OCI-LY3 (cell line): ENCODE measurements around the gene PDE4D.

Source experiments
- H2AFZ ChIP-seq: fragments of 200-600, 300-600 bp; shearing (Covaris generic); 2 replicates; pipeline ENCODE4 v1.6.0; 2014; ENCODE audit warnings: antibody characterized with exemption, low read depth, low read length
- H3K27ac ChIP-seq: fragments of 200-600, 300-600 bp; sonication (generic); 2 replicates; pipeline ENCODE4 v1.5.1; 2014; ENCODE audit warnings: mild to moderate bottlenecking, low read length, moderate library complexity, mixed read lengths
- H3K27me3 ChIP-seq: fragments of 200-600, 300-600 bp; sonication (generic); 2 replicates; pipeline ENCODE4 v1.6.1; 2014; ENCODE audit warnings: low read depth, low read length, mixed read lengths
- H3K36me3 ChIP-seq: fragments of 200-600, 300-600 bp; sonication (generic); replicated peaks from 2 replicates; pipeline ENCODE3; 2014; ENCODE audit warnings: low read depth, low read length, mixed read lengths
- H3K4me1 ChIP-seq: fragments of 300-600, 200-600 bp; sonication (generic); 2 replicates; pipeline ENCODE4 v1.6.1; 2014; ENCODE audit warnings: low read length, mixed read lengths
- H3K4me2 ChIP-seq: fragments of 200-600, 300-600 bp; sonication (generic); 2 replicates; pipeline ENCODE4 v1.6.1; 2014; ENCODE audit warnings: low read length, mixed read lengths
- H3K4me3 ChIP-seq: fragments of 300-600, 200-600 bp; sonication (generic); 2 replicates; pipeline ENCODE4 v1.5.1; 2014; ENCODE audit warnings: antibody characterized with exemption, mild to moderate bottlenecking, low read length, moderate library complexity
- H3K79me2 ChIP-seq: fragments of 300-600, 200-600 bp; shearing (Covaris generic); 2 replicates; pipeline ENCODE4 v1.6.1; 2014; ENCODE audit warnings: mild to moderate bottlenecking, low read length, mixed read lengths
- H3K9ac ChIP-seq: fragments of 300-600, 200-600 bp; shearing (Covaris generic); 2 replicates; pipeline ENCODE4 v1.6.0; 2014; ENCODE audit warnings: mild to moderate bottlenecking, low read length, moderate library complexity
- H3K9me3 ChIP-seq: fragments of 200-600, 300-600 bp; shearing (Covaris generic); 2 replicates; pipeline ENCODE4 v1.6.1; 2014; ENCODE audit warnings: low read length, mixed read lengths; ENCODE audit not compliant: insufficient read depth
- H4K20me1 ChIP-seq: fragments of 200-600, 300-600 bp; sonication (generic); 2 replicates; pipeline ENCODE4 v1.6.1; 2016; ENCODE audit warnings: low read length, mixed read lengths; ENCODE audit not compliant: insufficient read depth
- CTCF ChIP-seq: fragments of 200-600, 300-600 bp; sonication (generic); IDR thresholded peaks from 2 replicates; pipeline ENCODE4 v1.5.1; 2014; ENCODE audit warnings: antibody characterized with exemption, low read length, low read depth
- EZH2phosphoT487 ChIP-seq: fragments of 200-600 bp; shearing (Covaris generic); IDR thresholded peaks from 2 replicates; pipeline ENCODE4 v1.6.1; 2018; ENCODE audit warnings: antibody characterized with exemption, mixed run types, low read depth

The PDE4D gene

GRCh38 chr5:59189472-59190244, 703.9 kb downstream of the PDE4D start:
- H3K4me1 ChIP-seq, result no peaks in the 10 kb centered on the region
- H3K4me3 ChIP-seq, result no peak overlapping the region
- no peak overlapping the region for H3K27ac ChIP-seq
- 0 out of 2 replicates have a peak, but pooled peaks cover 2% of the 10 kb centered on the region for H3K27me3 ChIP-seq
- H4K20me1 ChIP-seq, result no peaks in the 10 kb centered on the region
- TF ChIP-seq EZH2phosphoT487, result no peak
- TF ChIP-seq CTCF, result no peak
- H2AFZ ChIP-seq, result no peak overlapping the region
- H3K36me3 ChIP-seq, result no peaks in the 10 kb centered on the region
- no peak overlapping the region for H3K4me2 ChIP-seq
- no peaks in the 10 kb centered on the region for H3K9me3 ChIP-seq
- H3K9ac ChIP-seq, result no peak overlapping the region
- no peaks in the 10 kb centered on the region for H3K79me2 ChIP-seq

GRCh38 chr5:59188419-59189225, 704.9 kb downstream of the PDE4D start:
- Histone ChIP-seq H3K27me3 (0 out of 2 replicates have a peak, but pooled peaks cover 2% of the 10 kb centered on the region), H2AFZ (peak overlapping the region; percentile 81; the same call in 1 of the 2 replicates), H3K9me3 (no peaks in the 10 kb centered on the region), H3K4me1 (no peaks in the 10 kb centered on the region), H3K79me2 (no peaks in the 10 kb centered on the region), H3K9ac (no peak overlapping the region), H3K4me2 (peak overlapping the region; percentile 72), H4K20me1 (no peaks in the 10 kb centered on the region), H3K4me3 (peak overlapping the region; percentile 67), H3K36me3 (no peaks in the 10 kb centered on the region), H3K27ac (no peak overlapping the region)
- TF ChIP-seq EZH2phosphoT487, result no peak
- peak; percentile 62 for TF ChIP-seq CTCF

GRCh38 chr5:59187857-59188256, 705.7 kb downstream of the PDE4D start:
- Histone ChIP-seq H3K36me3 (no peaks in the 10 kb centered on the region), H2AFZ (peak overlapping the region; percentile 81; the same call in 1 of the 2 replicates), H4K20me1 (no peaks in the 10 kb centered on the region), H3K9ac (no peak overlapping the region), H3K27ac (no peak overlapping the region), H3K9me3 (no peaks in the 10 kb centered on the region), H3K4me3 (peak overlapping the region; percentile 67), H3K79me2 (no peaks in the 10 kb centered on the region), H3K27me3 (0 out of 2 replicates have a peak, but pooled peaks cover 2% of the 10 kb centered on the region), H3K4me2 (peak overlapping the region; percentile 72), H3K4me1 (no peaks in the 10 kb centered on the region)
- no peak for TF ChIP-seq EZH2phosphoT487
- TF ChIP-seq CTCF, result no peak

- H3K4me2 ChIP-seq, result no peak overlapping the region
Measured at GRCh38 chr5:59186623-59187022, 706.9 kb downstream of the PDE4D start.

More at GRCh38 chr5:59186623-59187022, 706.9 kb downstream of the PDE4D start:
- Histone ChIP-seq H3K4me1 (no peaks in the 10 kb centered on the region), H3K27me3 (0 out of 2 replicates have a peak, but pooled peaks cover 2% of the 10 kb centered on the region), H3K79me2 (no peaks in the 10 kb centered on the region), H3K9me3 (no peaks in the 10 kb centered on the region), H3K4me3 (no peak overlapping the region), H2AFZ (no peak overlapping the region), H4K20me1 (no peaks in the 10 kb centered on the region), H3K9ac (no peak overlapping the region), H3K36me3 (no peaks in the 10 kb centered on the region), H3K27ac (no peak overlapping the region)
- TF ChIP-seq CTCF (no peak), EZH2phosphoT487 (no peak)
